Ishikawa (cell line): ENCODE data around the gene ELMO3.

Experiments used
- CEBPB ChIP-seq: IDR thresholded peaks from 2 replicates; pipeline ENCODE4 v1.6.1; 2012
- CREB1 ChIP-seq: IDR thresholded peaks from 2 replicates; pipeline ENCODE4 v1.6.1; 2012; ENCODE audit warnings: low read depth
- EGR1 ChIP-seq: IDR thresholded peaks from 2 replicates; pipeline ENCODE4 v1.6.1; 2012
- EP300 ChIP-seq: IDR thresholded peaks from 2 replicates; pipeline ENCODE4 v1.6.1; 2012; ENCODE audit warnings: borderline replicate concordance
- FOXM1 ChIP-seq: IDR thresholded peaks from 2 replicates; pipeline ENCODE4 v1.6.1; 2012; ENCODE audit warnings: low read depth, borderline replicate concordance
- MAX ChIP-seq: IDR thresholded peaks from 2 replicates; pipeline ENCODE4 v1.6.1; 2012
- NFIC ChIP-seq: IDR thresholded peaks from 2 replicates; pipeline ENCODE4 v1.6.1; 2012
- RAD21 ChIP-seq: IDR thresholded peaks from 2 replicates; pipeline ENCODE4 v1.6.1; 2012; ENCODE audit warnings: low read depth
- REST ChIP-seq: IDR thresholded peaks from 2 replicates; pipeline ENCODE4 v1.6.1; 2012; ENCODE audit warnings: low read depth, mild to moderate bottlenecking
- TAF1 ChIP-seq: IDR thresholded peaks from 2 replicates; pipeline ENCODE4 v1.6.1; 2012; ENCODE audit warnings: low read depth, mild to moderate bottlenecking
- TCF12 ChIP-seq: IDR thresholded peaks from 2 replicates; pipeline ENCODE4 v1.6.1; 2012; ENCODE audit warnings: low read depth
- TEAD4 ChIP-seq: IDR thresholded peaks from 2 replicates; pipeline ENCODE4 v1.6.1; 2012
- USF1 ChIP-seq: IDR thresholded peaks from 2 replicates; pipeline ENCODE4 v1.6.1; 2012
- YY1 ChIP-seq: IDR thresholded peaks from 2 replicates; pipeline ENCODE4 v1.6.1; 2012; ENCODE audit warnings: low read depth
- ZBTB7A ChIP-seq: IDR thresholded peaks from 2 replicates; pipeline ENCODE4 v1.6.1; 2012; ENCODE audit warnings: low read depth

The ELMO3 gene

GRCh38 chr16:67151431-67152097 is 47.4 kb upstream of the ELMO3 start:
- TF ChIP-seq REST (no peak), TEAD4 (no peak), RAD21 (no peak), YY1 (no peak), NFIC (no peak), ZBTB7A (no peak), TAF1 (no peak), EGR1 (no peak), CREB1 (no peak), CEBPB (no peak), USF1 (no peak), TCF12 (no peak), FOXM1 (no peak), EP300 (no peak), MAX (no peak)

GRCh38 chr16:67154578-67155294 is 44.2 kb upstream of the ELMO3 start:
- TF ChIP-seq MAX: no peak
- no peak for TF ChIP-seq YY1
- no peak for TF ChIP-seq TEAD4
- no peak for TF ChIP-seq USF1
- no peak for TF ChIP-seq EGR1
- no peak for TF ChIP-seq TCF12
- no peak for TF ChIP-seq RAD21
- TF ChIP-seq NFIC: no peak
- no peak for TF ChIP-seq REST
- TF ChIP-seq EP300: no peak
- no peak for TF ChIP-seq FOXM1
- no peak for TF ChIP-seq CEBPB
- no peak for TF ChIP-seq ZBTB7A
- no peak for TF ChIP-seq CREB1
- TF ChIP-seq TAF1: no peak

GRCh38 chr16:67155295-67156142 is 43.4 kb upstream of the ELMO3 start:
- TF ChIP-seq RAD21 (peak; percentile 83), REST (no peak), TCF12 (peak; percentile 45; the same call in 1 of the 2 replicates), FOXM1 (no peak), YY1 (0 out of 2 replicates have a peak, but pooled peaks have one; percentile 16), EGR1 (no peak), TAF1 (no peak), ZBTB7A (no peak), CREB1 (no peak), TEAD4 (peak; percentile 17; the same call in 1 of the 2 replicates), USF1 (no peak), MAX (peak; percentile 40; the same call in 1 of the 2 replicates), EP300 (no peak)
